Anterior cingulate cortex (tissue), 58 donors: ENCODE data around the gene CCDC106.

Experiments used
- DNase-seq, 58 donors: peaks; one replicate each; lab custom pipeline; 2025; lab: John Stamatoyannopoulos, UW

CCDC106 gene

GRCh38 chr19:55647732-55648584, at the start of gene CCDC106:
Gene CCDC106 (plus strand): TSS chr19:55648212. CDS start chr19:55649047, 835 bp downstream.
- DNase-seq = peak in 56 of 58 donors; percentile 47 to 89 (median 72)

- DNase-seq = peak in 57 of 58 donors; percentile 53 to 96 (median 90)
Observed at GRCh38 chr19:55598719-55599467, 49.1 kb upstream of the CCDC106 start.

GRCh38 chr19:55599468-55599841, 48.6 kb upstream of the CCDC106 start, which contains the start of gene FIZ1:
Gene FIZ1 (minus strand): TSS chr19:55599517. CDS start chr19:55597865, 1,652 bp downstream.
- peak; percentile 87 to 99 (median 97) for DNase-seq

- peak; percentile 76 to 99 (median 93) for DNase-seq
Observed at GRCh38 chr19:55599842-55600661, 48.0 kb upstream of the CCDC106 start, which contains the start of gene ZNF524. Gene ZNF524 (plus strand): TSS chr19:55600288. CDS start chr19:55602113, 1,825 bp downstream.

GRCh38 chr19:55600662-55601028, 47.4 kb upstream of the CCDC106 start:
- DNase-seq = no peak

GRCh38 chr19:55601084-55601483, 46.9 kb upstream of the CCDC106 start:
- DNase-seq = no peak

- DNase-seq = no peak
Observed at GRCh38 chr19:55602104-55603001, 45.7 kb upstream of the CCDC106 start.

GRCh38 chr19:55603115-55603514, 44.9 kb upstream of the CCDC106 start:
- no peak for DNase-seq

- DNase-seq = no peak
Observed at GRCh38 chr19:55603581-55604292, 44.3 kb upstream of the CCDC106 start.

- DNase-seq = peak; percentile 60 to 98 (median 94)
Observed at GRCh38 chr19:55605207-55605636, 42.8 kb upstream of the CCDC106 start.

- peak in 52 of 58 donors; percentile 20 to 80 (median 45) for DNase-seq
Observed at GRCh38 chr19:55605637-55606470, 42.2 kb upstream of the CCDC106 start, which contains the start of gene ZNF865. Gene ZNF865 (plus strand): TSS chr19:55605647. CDS start chr19:55613619, 7,972 bp downstream.

- DNase-seq = no peak
Observed at GRCh38 chr19:55606471-55606787, 41.6 kb upstream of the CCDC106 start.

- no peak for DNase-seq
Observed at GRCh38 chr19:55606817-55607216, 41.2 kb upstream of the CCDC106 start.

- DNase-seq = no peak
Observed at GRCh38 chr19:55609326-55609725, 38.7 kb upstream of the CCDC106 start.

- no peak for DNase-seq
Observed at GRCh38 chr19:55611300-55611982, 36.6 kb upstream of the CCDC106 start.

- DNase-seq = no peak
Observed at GRCh38 chr19:55611983-55612645, 35.9 kb upstream of the CCDC106 start.

- DNase-seq = no peak
Observed at GRCh38 chr19:55613396-55613795, 34.6 kb upstream of the CCDC106 start.
